IPS-20b (cell line): ENCODE measurements around the gene MRPL40.

Source experiments
- H3K27ac ChIP-seq: one replicate; pipeline ENCODE4 v1.5.1; 2013; ENCODE audit warnings: low read length
- H3K27me3 ChIP-seq: 2 replicates; pipeline ENCODE4 v1.6.1; 2013; ENCODE audit warnings: mild to moderate bottlenecking, low read length, inconsistent platforms; ENCODE audit not compliant: insufficient read depth
- H3K36me3 ChIP-seq: 2 replicates; pipeline ENCODE4 v1.6.1; 2013; ENCODE audit warnings: low read depth, mild to moderate bottlenecking, inconsistent platforms, low read length, moderate library complexity; ENCODE audit not compliant: insufficient read depth
- H3K4me1 ChIP-seq: 2 replicates; pipeline ENCODE4 v1.6.1; 2013; ENCODE audit warnings: mild to moderate bottlenecking, control low read depth, inconsistent platforms, low read length, moderate library complexity; ENCODE audit not compliant: insufficient read depth
- H3K4me3 ChIP-seq: 2 replicates; pipeline ENCODE4 v1.5.1; 2013; ENCODE audit warnings: mild to moderate bottlenecking, low read length, inconsistent platforms
- H3K9ac ChIP-seq: 2 replicates; pipeline ENCODE4 v1.6.1; 2013; ENCODE audit warnings: low read depth, mild to moderate bottlenecking, inconsistent platforms, low read length, moderate library complexity
- H3K9me3 ChIP-seq: 2 replicates; pipeline ENCODE4 v1.6.1; 2013; ENCODE audit warnings: mild to moderate bottlenecking, low read depth, low read length, inconsistent platforms; ENCODE audit not compliant: insufficient read depth

The MRPL40 gene

GRCh38 chr22:19432133-19432851 is at the start of gene MRPL40:
MRPL40 (plus strand) TSS chr22:19432545; CDS start chr22:19432555, 10 bp downstream.
- no peaks in the 10 kb centered on the region for H3K27me3 ChIP-seq

GRCh38 chr22:19383292-19383691 is 49.1 kb upstream of the MRPL40 start:
- Histone ChIP-seq H3K27ac (no peak overlapping the region), H3K9ac (no peak overlapping the region), H3K4me3 (no peak overlapping the region), H3K27me3 (no peaks in the 10 kb centered on the region), H3K4me1 (no peaks in the 10 kb centered on the region), H3K9me3 (no peaks in the 10 kb centered on the region), H3K36me3 (peaks cover 79% of the 10 kb centered on the region)

More at GRCh38 chr22:19432133-19432851, at the start of gene MRPL40:
- Histone ChIP-seq H3K36me3 (peaks cover 32% of the 10 kb centered on the region; the same call in 1 of the 2 replicates), H3K9ac (peak within 1 kb of the TSS; percentile 94), H3K9me3 (no peaks in the 10 kb centered on the region), H3K4me1 (peaks cover 8% of the 10 kb centered on the region; the same call in 1 of the 2 replicates), H3K27ac (peak within 1 kb of the TSS; percentile 50), H3K4me3 (peak within 1 kb of the TSS; percentile 81)

GRCh38 chr22:19385221-19385906 is 47.0 kb upstream of the MRPL40 start:
- Histone ChIP-seq H3K4me1 (no peaks in the 10 kb centered on the region), H3K9ac (no peak overlapping the region), H3K4me3 (no peak overlapping the region), H3K27me3 (no peaks in the 10 kb centered on the region), H3K27ac (no peak overlapping the region), H3K9me3 (no peaks in the 10 kb centered on the region), H3K36me3 (peaks cover 95% of the 10 kb centered on the region)

DNA sequence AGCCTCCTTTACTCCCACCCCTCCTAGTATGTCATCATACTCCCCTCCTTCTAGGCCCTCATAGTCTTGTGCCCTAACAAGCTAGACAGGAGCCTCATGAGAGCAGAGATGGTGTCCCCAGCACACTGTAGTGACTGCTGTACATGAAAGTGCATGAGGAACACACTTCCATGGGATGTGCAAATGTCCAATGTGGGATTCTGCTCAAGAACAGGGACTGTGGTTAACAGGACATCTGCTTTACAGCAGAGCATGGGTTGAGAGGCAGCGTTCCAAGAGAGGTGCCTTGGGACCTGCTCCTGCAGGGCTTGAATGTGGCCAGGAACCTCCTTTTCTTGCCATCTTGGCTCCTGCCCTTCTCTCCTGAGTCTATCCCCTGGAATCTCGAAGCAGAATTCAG is 46.1 kb upstream of the MRPL40 start:
- peaks cover 98% of the 10 kb centered on the region for H3K36me3 ChIP-seq
- no peak overlapping the region for H3K27ac ChIP-seq
- H3K4me1 ChIP-seq = no peaks in the 10 kb centered on the region
- H3K27me3 ChIP-seq = no peaks in the 10 kb centered on the region
- H3K9ac ChIP-seq = no peak overlapping the region
- no peaks in the 10 kb centered on the region for H3K9me3 ChIP-seq
- no peak overlapping the region for H3K4me3 ChIP-seq

DNA sequence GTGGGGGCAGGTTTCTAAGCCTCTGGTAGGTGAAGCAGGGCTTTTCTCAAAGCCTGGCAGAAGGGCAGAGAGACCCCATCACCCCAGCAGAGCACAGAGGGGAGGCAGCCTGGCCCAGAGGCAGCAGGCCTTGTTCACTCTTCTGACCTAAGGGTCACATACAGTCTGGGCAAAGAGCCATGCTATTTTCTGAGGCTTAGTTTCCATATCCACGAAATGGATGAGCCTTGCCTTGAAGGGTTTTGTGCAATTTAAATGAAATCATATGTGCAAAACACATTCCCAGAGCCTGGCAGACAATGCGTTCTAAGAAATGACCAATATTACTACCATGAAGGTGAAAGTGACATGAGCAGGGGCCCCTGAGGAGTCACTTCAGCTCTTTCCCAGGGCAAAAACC is 45.3 kb upstream of the MRPL40 start:
- H3K27me3 ChIP-seq = no peaks in the 10 kb centered on the region
- peaks cover 96% of the 10 kb centered on the region for H3K36me3 ChIP-seq
- no peaks in the 10 kb centered on the region for H3K4me1 ChIP-seq
- H3K9ac ChIP-seq = no peak overlapping the region
- no peaks in the 10 kb centered on the region for H3K9me3 ChIP-seq
- no peak overlapping the region for H3K27ac ChIP-seq
- no peak overlapping the region for H3K4me3 ChIP-seq

DNA sequence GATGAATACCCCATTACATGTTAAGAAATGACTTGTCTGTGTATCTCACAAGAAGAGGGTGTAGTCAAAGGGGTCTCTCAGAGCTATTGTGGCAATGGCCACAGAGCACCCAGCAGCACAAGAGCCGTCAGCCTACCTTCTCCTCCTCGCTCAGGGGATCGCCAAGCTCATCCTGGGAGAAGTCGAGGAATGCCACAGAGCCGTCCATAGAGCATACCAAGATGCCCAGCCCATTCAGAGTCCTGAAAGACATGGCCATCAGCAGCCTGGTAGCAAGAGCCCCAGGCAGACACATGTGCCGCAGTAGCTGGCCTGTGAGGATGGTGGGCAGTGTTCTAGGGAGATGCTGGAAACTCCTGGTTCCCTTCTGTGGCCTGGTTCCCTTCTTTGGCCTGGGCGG is 44.8 kb upstream of the MRPL40 start:
- no peaks in the 10 kb centered on the region for H3K4me1 ChIP-seq
- no peak overlapping the region for H3K4me3 ChIP-seq
- H3K36me3 ChIP-seq = peaks cover 96% of the 10 kb centered on the region
- H3K9ac ChIP-seq = no peak overlapping the region
- no peaks in the 10 kb centered on the region for H3K9me3 ChIP-seq
- no peaks in the 10 kb centered on the region for H3K27me3 ChIP-seq
- no peak overlapping the region for H3K27ac ChIP-seq

- Histone ChIP-seq H3K9ac (no peak overlapping the region), H3K27me3 (no peaks in the 10 kb centered on the region), H3K4me1 (no peaks in the 10 kb centered on the region), H3K4me3 (no peak overlapping the region), H3K9me3 (no peaks in the 10 kb centered on the region), H3K27ac (no peak overlapping the region), H3K36me3 (peaks cover 93% of the 10 kb centered on the region)
Observed at GRCh38 chr22:19393704-19394103, 38.6 kb upstream of the MRPL40 start.

- Histone ChIP-seq H3K9ac (no peak overlapping the region), H3K36me3 (peaks cover 93% of the 10 kb centered on the region), H3K9me3 (no peaks in the 10 kb centered on the region), H3K27ac (no peak overlapping the region), H3K27me3 (no peaks in the 10 kb centered on the region), H3K4me3 (no peak overlapping the region), H3K4me1 (no peaks in the 10 kb centered on the region)
Observed at GRCh38 chr22:19394274-19395050, 37.9 kb upstream of the MRPL40 start.

- Histone ChIP-seq H3K4me1 (no peaks in the 10 kb centered on the region), H3K27me3 (no peaks in the 10 kb centered on the region), H3K9me3 (no peaks in the 10 kb centered on the region), H3K9ac (no peak overlapping the region), H3K4me3 (no peak overlapping the region), H3K27ac (no peak overlapping the region), H3K36me3 (peaks cover 92% of the 10 kb centered on the region)
Observed at GRCh38 chr22:19395276-19395675, 37.1 kb upstream of the MRPL40 start.

GRCh38 chr22:19396561-19396933 is 35.8 kb upstream of the MRPL40 start:
- Histone ChIP-seq H3K27me3 (no peaks in the 10 kb centered on the region), H3K9ac (no peak overlapping the region), H3K36me3 (peaks cover 95% of the 10 kb centered on the region), H3K27ac (no peak overlapping the region), H3K4me3 (no peak overlapping the region), H3K9me3 (no peaks in the 10 kb centered on the region), H3K4me1 (no peaks in the 10 kb centered on the region)

DNA sequence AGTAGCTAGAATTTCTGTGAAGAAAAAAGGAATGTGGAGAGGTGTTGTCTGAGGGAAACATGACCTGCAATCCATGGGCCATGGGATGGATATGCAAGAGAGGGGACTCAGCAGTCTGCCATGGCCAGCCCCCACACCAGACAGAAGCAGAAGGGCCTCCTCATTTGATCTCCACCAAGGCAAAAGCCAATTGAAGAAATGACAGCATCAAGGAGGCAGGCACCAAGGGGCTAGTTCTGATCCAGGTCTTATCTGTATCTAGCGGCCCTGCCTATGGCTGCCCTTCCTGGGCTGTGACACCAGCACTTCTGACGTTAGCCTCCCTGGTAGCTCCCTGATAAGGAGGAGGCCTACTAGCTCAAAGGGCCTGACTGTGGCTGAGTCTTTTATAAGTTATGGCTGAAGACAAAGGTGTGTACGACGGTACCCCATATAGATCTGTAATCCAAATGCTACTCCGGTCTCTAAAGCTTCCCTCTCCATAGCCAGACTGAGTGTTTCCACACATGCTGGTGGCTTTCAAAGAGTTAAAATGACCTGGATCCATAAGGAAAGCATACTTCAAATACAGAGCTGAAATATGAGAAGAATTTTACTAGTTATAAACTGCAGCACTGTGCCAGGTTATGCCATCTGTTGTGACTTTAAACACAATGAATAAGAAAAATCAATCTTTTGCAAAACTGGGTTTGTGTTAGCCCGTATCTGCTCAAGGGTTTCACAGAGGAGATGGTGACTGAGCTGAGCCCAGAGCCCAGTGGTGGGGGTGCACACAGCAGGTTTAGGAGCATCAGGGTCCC is 35.2 kb upstream of the MRPL40 start:
- Histone ChIP-seq H3K27me3 (no peaks in the 10 kb centered on the region), H3K4me1 (no peaks in the 10 kb centered on the region), H3K27ac (no peak overlapping the region), H3K9ac (no peak overlapping the region), H3K4me3 (no peak overlapping the region), H3K36me3 (peaks cover 93% of the 10 kb centered on the region), H3K9me3 (no peaks in the 10 kb centered on the region)
